PFSK-1 (cell line): ENCODE results near the gene CSF2.

Source experiments
- FOXP2 ChIP-seq: optimal IDR thresholded peaks from 2 replicates; pipeline ENCODE3; 2011; ENCODE audit warnings: borderline replicate concordance, control low read depth, inconsistent platforms; ENCODE audit not compliant: insufficient read depth; ENCODE audit errors: extremely low read length, extremely low read depth
- POLR2AphosphoS5 ChIP-seq: IDR thresholded peaks from 2 replicates; pipeline ENCODE4 v1.6.1; 2012; ENCODE audit warnings: low read depth, mild to moderate bottlenecking, control low read depth, low read length, moderate library complexity
- REST ChIP-seq, 2 experiments: IDR thresholded peaks; 2 replicates each; pipeline versions ENCODE4 v1.6.1 to v1.8.0; 2011 to 2012; ENCODE audit warnings: low read depth in 2 of 2, low read length in 2 of 2, control low read depth in 1 of 2, inconsistent platforms in 1 of 2, mild to moderate bottlenecking in 1 of 2, moderate library complexity in 1 of 2; ENCODE audit not compliant: insufficient read depth in 1 of 2
- SIN3A ChIP-seq: IDR thresholded peaks from 2 replicates; pipeline ENCODE4 v1.6.1; 2012; ENCODE audit warnings: mild to moderate bottlenecking, low read length, moderate library complexity, borderline replicate concordance; ENCODE audit not compliant: insufficient read depth
- TAF1 ChIP-seq: IDR thresholded peaks from 2 replicates; pipeline ENCODE4 v1.6.1; 2012; ENCODE audit warnings: low read length, control low read depth, borderline replicate concordance; ENCODE audit not compliant: insufficient read depth

The CSF2 gene

DNA sequence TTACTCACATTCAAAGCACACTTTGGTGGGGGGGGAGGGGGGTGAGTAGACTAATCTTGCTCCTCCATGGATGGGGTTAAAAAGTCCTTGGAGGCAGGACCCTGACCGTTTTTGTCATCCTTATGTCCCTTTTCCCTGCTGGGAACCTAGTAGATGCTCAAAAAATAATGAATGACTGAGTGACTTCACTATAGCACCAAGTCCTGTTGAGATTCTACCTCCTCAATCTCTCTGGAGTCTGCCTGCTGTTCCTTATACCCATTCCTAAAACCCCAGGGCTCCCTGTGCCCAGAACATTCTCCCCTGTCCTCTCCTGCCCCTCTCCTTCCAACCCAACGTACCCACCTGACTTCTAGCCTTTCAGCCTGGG lies 2.3 kb upstream of the CSF2 start:
- TF ChIP-seq FOXP2 (no peak), REST (IDR thresholded peaks at IDR 0.05; ENCODE audit: insufficient read depth in 1 of 2, low read depth in 2 of 2, low read length in 2 of 2) (no peak), SIN3A (no peak), TAF1 (no peak), POLR2AphosphoS5 (no peak)

GRCh38 chr5:132072070-132072469 lies 1.5 kb upstream of the CSF2 start:
- TF ChIP-seq TAF1 (no peak), SIN3A (no peak), REST (IDR thresholded peaks at IDR 0.05; ENCODE audit: insufficient read depth in 1 of 2, low read depth in 2 of 2, low read length in 2 of 2) (no peak), FOXP2 (no peak), POLR2AphosphoS5 (no peak)

DNA sequence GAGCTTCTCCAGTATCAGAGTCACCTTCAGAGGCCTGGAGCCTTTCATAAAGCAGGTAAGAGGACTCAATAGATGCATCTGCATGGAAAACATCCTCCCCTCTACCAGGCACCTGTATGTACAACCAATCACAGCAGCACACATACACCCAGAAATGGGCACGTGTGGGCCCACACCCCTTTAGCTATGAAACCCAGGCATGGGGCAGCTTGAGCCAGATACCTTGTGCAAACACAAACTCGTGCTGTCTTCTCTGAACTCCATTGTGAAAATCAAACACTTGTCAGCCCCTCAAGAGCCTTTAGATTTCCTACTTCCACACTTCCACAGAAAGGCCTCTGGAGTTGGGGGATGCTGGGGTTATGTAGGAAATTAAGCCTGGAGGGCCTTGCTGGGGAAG lies 1.1 kb upstream of the CSF2 start:
- TF ChIP-seq SIN3A (no peak), TAF1 (no peak), POLR2AphosphoS5 (no peak), REST (IDR thresholded peaks at IDR 0.05; ENCODE audit: insufficient read depth in 1 of 2, low read depth in 2 of 2, low read length in 2 of 2) (no peak), FOXP2 (no peak)

- TF ChIP-seq POLR2AphosphoS5: no peak
- no peak for TF ChIP-seq SIN3A
- TF ChIP-seq FOXP2: no peak
- TF ChIP-seq TAF1: no peak
- TF ChIP-seq REST (IDR thresholded peaks at IDR 0.05; ENCODE audit: insufficient read depth in 1 of 2, low read depth in 2 of 2, low read length in 2 of 2): no peak
These were observed 642 bp downstream of the CSF2 start for GRCh38 chr5:132074091-132074771.
